Kidney tubule cell (primary cell): ENCODE measurements around the gene UBE2L3.
"Not testable (repeated sequence)": the region's sequence is repeated elsewhere in the genome, so short reads cannot be mapped to it uniquely, and the experiment has no call there.

Experiments used
- DNase-seq: peaks from one replicate; pipeline ENCODE4 v3.0.0-alpha.2; 2018; ENCODE audit warnings: low spot score

UBE2L3 gene

DNA sequence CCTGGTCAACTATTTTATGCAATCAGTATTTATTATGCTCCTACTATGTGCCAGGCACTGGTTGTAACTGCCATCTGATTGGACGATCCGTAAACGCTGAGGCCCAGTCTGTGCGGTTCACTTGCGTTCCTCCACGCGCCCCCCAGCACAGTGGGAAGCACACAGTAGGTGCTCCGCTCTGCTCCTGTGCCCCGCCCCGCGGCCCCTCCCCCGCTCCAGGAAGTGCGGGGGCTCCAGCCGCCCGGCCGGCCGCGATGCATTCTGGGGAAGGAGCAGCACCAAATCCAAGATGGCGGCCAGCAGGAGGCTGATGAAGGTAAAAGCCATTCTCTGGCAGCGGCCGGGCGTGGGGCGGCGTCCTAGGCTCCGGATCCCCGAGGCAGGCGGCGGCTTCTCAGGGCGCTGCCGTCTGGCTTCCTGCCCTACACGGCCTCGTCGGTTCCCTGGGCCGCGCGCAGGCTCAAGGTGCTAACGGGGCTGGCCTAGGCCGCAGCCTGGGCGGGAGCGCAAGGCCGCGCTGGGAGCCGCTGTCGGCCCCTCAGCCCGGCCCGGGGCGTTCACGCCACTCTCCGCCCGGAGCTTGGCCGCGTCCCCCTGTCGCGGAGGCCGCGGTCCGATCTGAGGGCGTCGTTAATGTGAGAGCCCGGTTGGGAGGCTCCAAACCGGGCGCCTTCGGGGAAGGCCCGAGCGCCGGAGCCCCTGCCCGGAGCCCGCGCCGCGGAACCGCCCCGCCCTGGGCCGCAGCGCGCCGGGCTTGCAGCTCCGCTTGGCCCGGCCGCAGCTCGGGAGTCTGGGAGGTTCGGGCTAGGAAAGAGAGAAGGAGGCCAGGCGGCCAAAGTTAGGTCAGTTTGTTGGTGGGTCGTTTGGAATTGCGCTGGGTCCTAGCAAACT, at the start of gene UBE2L3:
Gene UBE2L3 (plus strand): TSS at position 259 of the 891 bp plus-strand sequence. CDS start 31 bp downstream, at position 290.
- DNase-seq = peak; percentile 84

DNA sequence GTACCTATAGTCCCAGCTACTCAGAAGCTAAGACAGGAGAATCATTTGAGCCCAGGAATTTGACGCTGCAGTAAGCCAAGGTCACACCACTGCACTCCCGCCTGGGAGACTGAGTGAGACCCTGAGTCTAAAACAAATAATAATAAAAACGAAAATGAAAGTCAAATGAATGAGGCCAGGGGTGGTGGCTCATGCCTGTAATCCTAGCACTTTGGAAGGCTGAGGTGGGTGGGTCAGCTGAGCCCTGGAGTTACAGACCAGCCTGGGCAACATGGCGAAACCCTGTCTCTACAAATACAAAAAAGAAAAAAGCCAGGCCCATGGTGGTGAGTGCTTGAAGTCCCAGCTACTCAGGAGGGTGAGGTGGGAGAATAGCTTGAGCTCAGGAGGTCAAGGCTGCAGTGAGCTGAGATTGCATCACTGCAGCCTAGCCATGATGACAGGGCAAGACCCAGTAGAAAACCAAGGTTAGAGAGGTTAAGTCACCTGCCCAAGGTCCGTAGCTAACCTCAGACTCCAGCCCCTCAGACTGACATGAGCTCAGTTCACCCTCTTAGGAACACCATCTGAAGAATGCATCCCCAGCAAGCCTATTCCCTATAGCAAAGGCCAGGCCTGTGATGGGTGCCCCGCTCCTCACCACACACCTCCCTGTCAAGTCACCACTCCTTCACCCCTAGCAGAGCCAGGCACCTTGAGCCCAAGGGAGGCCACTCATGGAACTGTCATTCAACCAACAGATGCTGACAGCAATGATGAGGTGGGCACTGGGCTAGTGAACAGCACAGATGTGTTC, 40.6 kb upstream of the UBE2L3 start:
- DNase-seq = not testable (repeated sequence)

DNA sequence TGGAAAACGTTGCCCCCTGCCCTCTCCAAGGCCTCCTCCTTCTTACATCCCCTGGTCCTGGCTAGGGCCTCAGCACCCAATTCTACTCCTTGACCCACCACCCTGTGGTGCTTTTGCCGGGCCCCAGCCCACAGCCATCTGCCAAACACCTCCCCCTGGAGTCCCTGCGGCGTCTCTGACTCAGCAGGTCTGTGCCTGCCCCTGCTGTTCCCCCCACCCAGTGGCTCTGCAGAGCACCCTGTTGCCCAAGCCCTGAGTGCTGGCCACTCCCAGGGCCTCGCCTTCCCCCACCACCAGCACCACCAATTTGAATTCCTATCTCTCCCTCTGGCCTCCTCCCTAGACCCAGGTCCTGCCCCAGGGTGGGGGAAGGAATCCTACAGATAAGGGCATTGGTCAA, 36.0 kb upstream of the UBE2L3 start:
- not testable (repeated sequence) for DNase-seq

DNA sequence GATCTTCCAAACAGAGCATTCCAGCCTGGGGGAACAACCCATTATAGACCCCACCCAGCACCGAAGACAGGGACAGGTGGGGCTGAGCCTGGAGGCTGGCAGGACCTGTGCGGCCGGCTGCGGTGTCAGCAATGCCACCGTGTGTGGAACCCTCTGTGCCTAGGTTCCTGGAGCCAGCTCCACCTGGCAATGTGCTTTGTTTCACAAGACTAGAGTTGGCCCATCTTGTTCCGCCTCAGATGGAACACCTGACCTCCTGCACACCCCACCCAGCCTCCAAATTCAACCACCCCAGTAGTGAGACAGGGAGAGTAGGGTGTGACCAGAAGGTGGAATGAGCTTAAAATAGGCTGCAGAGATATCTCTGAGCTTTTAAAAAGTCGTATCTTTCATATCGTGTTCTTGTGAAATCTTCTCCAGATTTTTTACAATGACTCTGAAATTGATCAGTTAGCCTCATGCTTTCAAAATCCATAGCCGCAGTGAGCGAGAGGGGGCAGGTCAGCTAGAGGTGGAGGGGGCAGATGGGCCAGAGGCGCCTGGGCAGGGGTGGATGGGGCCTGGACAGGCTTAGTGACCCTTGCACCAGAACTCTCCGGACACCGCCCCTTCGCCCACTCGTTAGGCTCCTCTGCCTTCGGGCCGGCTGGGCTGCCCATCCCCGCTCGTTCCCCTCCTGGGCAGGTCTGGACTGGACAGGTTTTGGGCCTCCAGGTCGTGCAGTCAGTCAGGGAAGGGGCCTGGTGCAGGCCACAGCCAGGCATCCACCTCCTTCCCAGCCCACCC, 34.5 kb upstream of the UBE2L3 start:
- DNase-seq = not testable (repeated sequence)

DNA sequence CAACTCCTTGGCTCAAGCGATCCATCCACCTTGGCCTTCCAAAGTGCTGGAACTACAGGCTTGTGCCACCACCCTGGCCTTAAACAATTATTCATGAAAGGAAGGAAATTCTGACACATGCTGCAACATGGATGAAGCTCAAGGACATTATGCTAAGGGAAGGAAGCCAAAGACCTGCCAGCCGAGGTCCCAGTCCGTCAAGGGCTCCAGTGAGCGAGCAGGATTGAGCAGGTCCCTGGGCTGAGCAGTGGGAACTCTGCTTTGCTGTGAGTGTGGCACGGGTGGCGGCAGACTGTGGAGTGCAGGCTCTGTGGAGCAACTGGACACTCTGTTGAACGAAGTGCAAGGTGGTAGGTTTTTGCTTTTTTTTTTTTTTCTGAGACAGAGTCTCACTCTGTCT, 27.7 kb upstream of the UBE2L3 start:
- not testable (repeated sequence) for DNase-seq

DNA sequence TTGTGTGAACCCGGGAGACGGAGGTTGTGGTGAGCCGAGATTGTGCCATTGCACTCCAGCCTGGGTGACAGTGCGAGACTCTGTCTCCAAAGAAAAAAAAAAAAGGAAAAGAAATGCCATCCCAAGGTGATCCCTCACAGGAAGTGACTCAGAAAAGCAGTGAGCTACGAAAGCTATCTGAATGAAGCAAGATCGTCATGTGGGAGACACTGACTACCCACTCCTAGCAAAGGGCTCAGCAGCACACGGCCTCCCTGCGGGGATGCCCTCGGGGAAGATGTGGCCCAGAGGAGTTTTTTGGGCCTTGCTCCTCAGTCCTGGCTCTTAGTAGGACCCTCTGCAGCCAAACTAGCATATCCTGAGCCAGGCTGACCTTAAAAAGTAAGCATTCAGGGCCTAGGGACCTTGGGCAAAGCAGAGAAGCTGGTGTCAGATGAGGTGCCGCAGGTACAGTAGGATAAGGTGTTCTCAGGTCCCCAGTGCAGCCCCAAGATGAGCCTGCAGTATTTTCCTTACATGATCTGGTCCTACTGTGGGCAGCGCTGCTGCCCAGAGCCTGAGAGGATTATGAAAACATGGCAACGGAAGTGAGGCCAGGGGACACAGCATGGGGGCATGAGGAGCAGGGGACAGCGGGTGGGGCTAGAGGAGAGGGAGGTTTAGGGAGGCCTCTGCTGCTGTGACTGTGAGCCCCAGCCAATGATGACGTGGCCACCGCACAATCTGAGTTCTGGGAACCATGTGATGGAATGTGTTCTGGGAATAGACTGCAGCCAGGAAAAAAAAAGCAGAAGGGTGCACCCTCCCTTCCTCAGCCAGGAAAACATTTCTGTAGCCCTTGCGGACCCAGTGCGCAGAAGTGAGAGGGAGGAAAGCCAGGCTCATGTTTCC, 22.8 kb upstream of the UBE2L3 start:
- DNase-seq = not testable (repeated sequence)

DNA sequence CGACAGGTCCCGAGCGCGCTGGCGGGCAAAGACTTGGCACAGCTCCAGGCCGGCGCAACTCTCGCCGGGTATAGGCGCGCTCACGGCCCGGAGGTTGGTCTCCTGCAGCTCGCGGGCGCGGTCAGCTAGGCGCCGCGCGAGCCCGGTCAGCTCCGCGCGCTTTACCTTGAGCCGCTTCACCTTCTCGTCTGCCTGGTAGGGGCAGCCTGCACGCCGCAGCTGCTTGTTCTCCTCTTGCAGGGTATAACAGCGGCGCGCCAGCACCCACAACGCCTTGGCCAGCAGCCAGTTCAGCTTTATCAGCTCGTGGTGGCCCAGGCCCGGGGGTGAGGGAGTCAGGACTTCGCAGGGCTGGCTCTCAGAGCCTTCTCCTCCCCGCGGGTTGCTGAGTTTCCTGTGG, 18.0 kb upstream of the UBE2L3 start:
- not testable (repeated sequence) for DNase-seq

DNA sequence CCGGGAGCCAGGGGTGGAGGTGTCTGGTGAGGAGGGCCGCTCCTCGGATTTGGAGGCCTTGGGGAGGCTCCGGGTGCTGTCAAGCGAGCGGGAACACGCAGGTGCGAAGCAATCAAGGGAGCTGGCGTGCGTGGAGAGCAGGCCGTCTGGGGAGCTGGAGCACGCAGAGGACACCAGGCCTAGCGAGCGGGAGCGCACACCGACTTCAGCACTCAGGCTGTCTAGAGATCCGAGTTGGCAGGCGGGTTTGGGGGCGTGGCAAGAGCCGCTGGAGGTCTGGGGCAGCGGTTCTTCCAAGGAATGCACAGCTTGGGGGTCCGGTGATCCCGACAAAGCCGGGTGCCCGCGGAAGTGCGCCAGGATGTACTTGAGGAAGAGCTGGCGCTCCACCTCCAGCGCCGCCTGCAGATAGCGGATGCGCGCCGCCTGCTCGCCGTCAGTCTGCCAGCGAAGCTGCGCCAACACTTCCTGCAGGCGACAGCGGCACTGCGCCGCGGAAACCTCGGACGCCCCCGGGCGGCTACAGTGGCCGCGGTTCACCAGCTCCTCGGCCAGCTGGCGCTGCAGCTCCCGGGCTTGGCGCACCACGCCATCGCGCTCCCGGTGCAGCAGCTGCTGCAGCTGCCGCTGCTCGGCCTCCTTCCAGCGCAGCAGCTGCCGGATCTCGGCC, 17.4 kb upstream of the UBE2L3 start:
- not testable (repeated sequence) for DNase-seq

DNA sequence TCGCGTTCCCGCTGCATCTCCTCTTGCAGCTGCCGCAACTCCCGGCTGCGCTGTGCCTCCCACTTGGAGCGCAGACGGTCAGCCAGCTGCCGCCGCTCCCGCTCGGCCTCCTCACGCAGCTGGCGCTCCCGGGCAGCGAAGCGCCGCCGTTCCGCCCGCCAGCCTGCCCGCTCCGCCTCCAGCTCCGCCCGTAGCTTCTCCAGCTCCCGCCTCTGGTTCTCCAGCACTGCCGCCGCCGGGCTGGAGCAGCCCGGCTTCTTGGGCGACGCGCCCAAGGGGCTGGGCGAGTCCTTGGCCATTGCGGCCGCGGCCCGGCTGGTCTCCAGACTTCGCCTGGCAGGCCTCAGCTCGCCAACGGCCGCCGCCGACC, 16.9 kb upstream of the UBE2L3 start:
- not testable (repeated sequence) for DNase-seq

DNA sequence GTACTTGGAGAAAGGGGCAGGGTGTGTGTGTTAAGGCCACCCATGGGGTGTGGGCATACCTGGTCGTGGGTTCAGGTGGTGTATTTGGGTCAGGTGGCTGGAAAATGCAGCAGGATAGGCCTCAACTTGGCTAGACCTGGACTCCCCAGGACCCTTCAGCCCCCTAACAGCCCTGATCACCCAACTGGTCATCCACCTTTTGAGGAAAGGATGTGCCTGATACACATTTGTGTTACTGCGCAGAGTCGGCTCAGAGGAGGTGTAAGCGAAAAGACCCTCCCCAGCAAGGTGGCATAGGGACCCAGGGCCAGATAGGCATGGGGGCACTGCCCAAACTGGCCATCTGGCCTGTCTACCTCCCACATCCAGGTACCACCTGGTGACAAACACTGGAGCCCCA, 16.2 kb upstream of the UBE2L3 start, which contains the start of gene RIMBP3C:
Gene RIMBP3C (minus strand): TSS at position 101 of the 400 bp plus-strand sequence. CDS start 485 bp downstream, outside the sequence.
- not testable (repeated sequence) for DNase-seq

DNA sequence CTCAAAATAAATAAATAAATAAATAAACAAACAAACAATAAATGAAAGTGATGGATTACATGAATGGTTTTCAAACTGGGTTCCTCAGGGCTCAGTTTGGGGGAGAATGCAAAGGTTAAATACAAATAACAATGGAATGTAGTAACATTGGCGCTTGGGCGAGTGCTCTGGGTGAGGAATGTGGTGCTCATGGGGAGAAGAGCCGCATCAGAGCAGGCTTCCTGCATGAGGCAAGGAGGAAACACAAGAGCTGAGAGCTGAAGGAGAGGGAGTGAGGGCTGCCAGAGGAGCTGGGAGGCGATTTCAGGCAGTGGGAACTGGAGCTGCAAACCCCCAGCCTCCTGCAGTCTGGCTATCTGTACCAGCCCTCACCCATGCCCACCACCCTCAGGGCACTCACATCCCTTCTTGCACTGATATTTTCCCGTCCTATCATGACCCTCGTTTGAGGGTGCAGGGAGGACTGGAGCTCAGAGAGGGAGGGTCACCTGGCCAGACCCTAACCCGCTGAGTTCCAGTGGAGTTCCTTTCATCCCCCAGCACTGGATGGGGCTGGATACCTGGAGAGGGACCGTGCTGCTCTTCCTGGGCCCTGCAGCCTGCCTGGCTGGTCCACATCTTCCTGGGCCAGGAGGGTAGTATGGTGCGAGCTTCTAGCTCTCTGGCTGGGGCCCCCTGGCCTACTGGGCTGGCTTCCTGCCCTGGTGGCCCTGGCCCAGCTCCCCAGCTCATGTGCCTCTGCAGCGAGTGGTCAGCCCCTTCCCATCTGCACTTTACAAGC, 8.0 kb upstream of the UBE2L3 start:
- DNase-seq = not testable (repeated sequence)

DNA sequence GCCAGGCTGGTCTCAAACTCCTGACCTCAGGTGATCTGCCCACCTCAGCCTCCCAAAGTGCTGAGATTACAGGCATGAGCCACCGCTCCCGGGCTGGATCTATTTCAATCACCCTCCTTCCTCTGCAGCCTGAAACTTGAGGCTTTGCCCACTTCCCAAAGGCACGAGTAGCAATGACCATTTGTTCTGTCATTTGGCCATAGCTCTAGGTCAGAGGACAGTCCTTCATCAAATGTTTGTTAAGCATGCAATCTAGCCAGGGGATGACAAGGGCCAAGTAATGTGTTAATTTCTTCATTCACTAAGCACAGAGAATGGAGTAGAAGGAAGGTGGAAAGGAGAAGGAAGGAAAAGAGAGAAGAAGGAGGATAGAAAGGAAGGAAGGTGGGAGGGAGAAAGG, 6.9 kb upstream of the UBE2L3 start:
- not testable (repeated sequence) for DNase-seq

DNA sequence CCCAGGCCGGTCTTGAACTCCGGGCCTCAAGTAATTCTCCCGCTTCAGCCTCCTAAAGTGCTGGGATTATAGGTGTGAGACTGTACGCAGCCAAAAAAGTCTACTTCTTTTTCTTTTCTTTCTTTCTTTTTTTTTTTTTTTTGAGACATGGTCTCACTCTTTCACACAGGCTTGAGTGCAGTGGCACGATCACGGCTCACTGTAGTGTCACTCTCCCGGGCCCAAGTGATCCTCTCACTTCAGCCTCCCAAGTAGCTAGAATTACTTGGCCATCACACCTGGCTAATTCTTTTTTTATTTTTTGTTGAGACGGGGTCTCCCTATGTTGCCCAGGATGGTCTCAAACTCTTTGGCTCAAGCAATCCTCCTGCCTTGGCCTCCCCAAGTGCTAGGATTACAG, 3.6 kb upstream of the UBE2L3 start:
- no peak for DNase-seq

DNA sequence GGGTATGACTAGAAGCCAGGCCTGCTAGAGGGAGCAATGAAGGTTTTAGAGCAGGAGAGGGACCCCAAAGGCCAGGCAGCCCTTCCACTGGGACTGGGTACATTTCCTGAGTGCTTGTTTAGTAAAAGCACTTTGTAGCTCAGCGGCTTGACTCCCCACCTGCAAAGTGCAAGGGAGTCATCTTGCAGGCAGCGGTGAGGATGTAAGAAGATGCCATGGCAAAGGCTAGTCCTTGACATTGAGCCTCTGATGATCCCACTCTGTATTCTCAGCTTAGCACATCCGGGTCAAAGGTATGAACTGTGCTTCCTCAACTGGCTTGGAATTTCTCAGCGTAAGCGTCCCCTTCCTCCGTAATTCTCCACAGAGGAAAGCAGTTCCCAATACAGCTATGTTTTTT, 3.1 kb upstream of the UBE2L3 start:
- DNase-seq = no peak

DNA sequence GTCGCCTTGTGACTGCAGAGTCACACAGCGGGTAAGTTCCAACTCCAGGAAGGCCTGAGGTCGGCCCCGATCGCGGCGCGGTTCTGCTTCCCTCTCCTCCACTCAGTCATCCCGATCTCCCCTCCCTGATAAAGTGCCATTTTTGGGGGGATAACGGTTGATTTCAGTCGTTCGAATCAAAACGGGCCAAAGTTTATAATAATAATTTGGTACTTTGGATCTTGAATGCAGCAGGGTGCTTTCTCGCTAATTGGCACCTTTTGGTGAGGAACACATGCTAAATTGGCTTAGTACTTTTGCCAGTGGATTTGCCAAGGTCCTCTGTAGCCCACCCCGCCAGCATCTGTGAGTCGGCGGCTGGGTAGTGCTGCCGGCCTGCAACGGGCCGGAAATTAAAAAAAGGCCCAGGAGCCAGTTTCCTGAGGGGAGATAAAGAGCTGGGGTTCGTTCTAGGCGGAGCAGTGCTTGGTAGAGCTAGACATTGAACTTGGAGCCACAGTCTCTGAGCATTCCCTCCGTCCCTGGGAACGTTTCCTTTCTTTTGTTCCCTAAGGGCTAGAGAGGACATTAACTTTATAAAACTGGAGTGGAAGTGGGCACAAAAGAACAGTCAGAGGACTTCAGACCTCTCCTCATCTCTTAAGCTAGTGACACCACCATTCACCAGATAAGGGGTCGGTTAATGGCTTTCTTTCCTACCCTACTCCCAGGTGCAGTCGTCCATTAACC, 997 bp downstream of the UBE2L3 start:
- DNase-seq = peak; percentile 34

DNA sequence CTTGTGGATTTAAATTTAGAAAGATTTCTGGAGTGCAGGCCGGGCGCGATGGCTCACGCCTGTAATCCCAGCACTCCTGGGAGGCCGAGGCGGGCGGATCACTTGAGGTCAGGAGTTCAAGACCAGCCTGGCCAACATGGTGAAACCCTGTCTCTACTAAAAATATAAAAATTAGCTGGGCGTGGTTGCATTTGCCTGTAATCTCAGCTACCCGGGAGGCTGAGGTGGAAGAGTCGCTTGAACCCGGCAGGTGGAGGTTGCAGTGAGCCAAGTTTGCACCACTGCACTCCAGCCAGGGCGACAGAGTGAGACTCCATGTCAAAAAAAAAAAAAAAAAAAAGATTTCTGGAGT, 1.5 kb downstream of the UBE2L3 start:
- DNase-seq = not testable (repeated sequence)

DNA sequence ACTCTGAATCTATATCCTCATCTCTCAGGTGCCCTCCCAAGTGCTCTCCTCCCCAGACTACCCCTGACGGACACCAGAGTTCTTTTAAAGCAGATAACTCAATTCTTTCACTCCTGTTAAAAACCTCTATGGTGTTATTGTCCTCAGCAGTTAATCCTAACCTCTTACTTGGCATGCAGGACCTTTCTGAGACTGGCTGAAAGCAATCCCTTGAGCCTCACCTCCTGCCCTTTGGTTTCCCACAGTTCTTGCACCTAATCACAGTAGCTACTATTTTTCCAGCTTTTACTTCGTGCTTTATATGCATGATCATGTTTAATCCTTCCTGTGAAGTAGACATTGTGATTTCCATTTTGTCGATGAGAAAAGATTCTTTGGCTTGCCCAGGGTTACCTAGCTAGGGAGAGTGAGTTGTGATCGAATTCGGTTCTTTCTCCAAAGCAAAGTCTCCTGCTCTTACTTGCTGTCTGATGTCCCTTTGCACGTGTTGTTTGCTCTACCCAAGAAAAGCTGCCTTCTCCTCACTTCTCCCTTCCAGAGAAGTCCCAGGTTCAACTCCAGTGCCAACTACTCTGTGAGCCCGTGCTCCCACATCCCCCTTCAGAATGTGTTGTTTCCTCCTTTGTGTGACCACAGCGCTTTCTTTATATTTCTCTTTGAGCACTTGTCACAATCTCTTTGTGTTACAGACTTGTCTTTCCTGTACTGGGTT, 2.1 kb downstream of the UBE2L3 start:
- no peak for DNase-seq

DNA sequence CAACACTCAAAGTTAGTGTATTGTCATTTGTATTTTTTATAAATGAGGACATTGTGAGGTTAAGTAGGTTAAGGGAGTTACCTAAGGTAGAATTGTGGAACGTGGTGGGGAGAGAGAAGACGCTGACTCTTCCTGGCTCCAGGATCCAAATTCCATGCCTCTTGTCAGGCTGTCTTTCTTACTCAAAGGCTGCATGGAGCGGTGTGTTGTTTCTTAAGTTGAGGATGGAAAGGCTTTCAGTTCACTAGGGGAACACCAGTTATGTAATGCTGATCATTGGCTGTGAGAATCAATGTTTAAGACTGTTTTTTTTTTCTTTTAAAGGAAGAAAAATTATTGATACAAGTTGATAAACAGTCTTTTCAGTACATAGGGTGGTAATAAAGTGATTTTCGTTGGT, 2.9 kb downstream of the UBE2L3 start:
- DNase-seq = no peak
